Uterus (tissue), 4 donors: ENCODE results near the gene PARD6A. TPM values are rescaled to one million over a fixed set of nuclear protein-coding genes. Genes with fewer than 3 reads are reported as not detected.

Source experiments
- DNase-seq, 2 donors: peaks; one replicate each; pipeline ENCODE4 v3.0.0-alpha.2; 2019 to 2020
- H3K27ac ChIP-seq, 2 donors: fragments of 200-600 bp; sonication (generic); 1 replicate in 1 of 2; 2 replicates in 1 of 2; pipeline ENCODE4 v1.5.1; 2016 to 2018
- H3K27me3 ChIP-seq, 2 donors: fragments of 200-600 bp; sonication (generic); one replicate each; pipeline ENCODE4 v1.5.1; 2018 to 2019; ENCODE audit warnings: control low read depth in 1 of 2
- H3K36me3 ChIP-seq, 2 donors: fragments of 200-600 bp; sonication (generic); one replicate each; pipeline ENCODE4 v1.5.1; 2019; ENCODE audit warnings: control low read depth in 1 of 2
- H3K4me1 ChIP-seq, 2 donors: fragments of 200-600 bp; sonication (generic); one replicate each; pipeline ENCODE4 v1.5.1; 2018 to 2019; ENCODE audit warnings: control low read depth in 1 of 2
- H3K4me3 ChIP-seq, 2 donors: fragments of 200-600 bp; sonication (generic); 1 replicate in 1 of 2; 2 replicates in 1 of 2; pipeline ENCODE4 v1.5.1; 2018 to 2019; ENCODE audit warnings: mild to moderate bottlenecking in 1 of 2
- H3K9me3 ChIP-seq, 2 donors: fragments of 200-600 bp; sonication (generic); one replicate each; pipeline ENCODE4 v1.5.1; 2019; ENCODE audit warnings: control low read depth in 1 of 2
- CTCF ChIP-seq, 4 experiments: fragments of 200-600 bp in 2 of 4; fragments of 450-650 bp in 2 of 4; sonication (generic) in 2 of 4; IDR thresholded peaks; one replicate each; pipeline ENCODE4 v1.5.1; 2016 to 2019; ENCODE audit warnings: antibody characterized with exemption in 4 of 4, mild to moderate bottlenecking in 2 of 4, moderate library complexity in 1 of 4
- POLR2A ChIP-seq, 2 donors: fragments of 450-650 bp; IDR thresholded peaks; one replicate each; pipeline ENCODE4 v1.6.1; 2016; ENCODE audit warnings: antibody characterized with exemption in 2 of 2, mild to moderate bottlenecking in 1 of 2, moderate library complexity in 1 of 2
- intact Hi-C: fragments of 100-400 bp; cut with DNase I; formaldehyde crosslinking; loops from one replicate; pipeline ENCODE4 v1.15.1; 2023; ENCODE audit warnings: low total_unique reads
- total RNA-seq, 4 donors: library from RNA; depleted of rRNA in 3 of 4; stranded (reverse); fragments of >200 nt in 3 of 4; gene quantifications; one replicate each; pipeline versions ENCODE4 v1.1.0 to v1.2.4, GENCODE V29; 2014 to 2023
- donor health status: DM: yes; HTN: yes; CAD: no.

The PARD6A gene
- total RNA-seq, 4 donors from 2014 or later: 1.6 to 32.9 (median 7.9) TPM; not detected in 1

GRCh38 chr16:67697422-67698185 lies 36.8 kb downstream of the PARD6A start:
- no peaks in the 10 kb centered on the region for H3K4me1 ChIP-seq
- intact Hi-C loops: no loop called here
- H3K27me3 ChIP-seq: no peaks in the 10 kb centered on the region
- no peak for DNase-seq
- no peak overlapping the region for H3K4me3 ChIP-seq
- no peak for TF ChIP-seq CTCF (IDR thresholded peaks at IDR 0.05)
- no peaks in the 10 kb centered on the region for H3K36me3 ChIP-seq
- H3K9me3 ChIP-seq: no peaks in the 10 kb centered on the region
- no peak overlapping the region for H3K27ac ChIP-seq

- H3K27me3 ChIP-seq: no peaks in the 10 kb centered on the region
- DNase-seq: no peak
- H3K4me1 ChIP-seq: no peaks in the 10 kb centered on the region
- H3K36me3 ChIP-seq: no peaks in the 10 kb centered on the region
- TF ChIP-seq POLR2A (IDR thresholded peaks at IDR 0.05) (no peak), CTCF (IDR thresholded peaks at IDR 0.05) (no peak)
- no peaks in the 10 kb centered on the region for H3K9me3 ChIP-seq
- intact Hi-C loops: no loop called here
- no peak overlapping the region for H3K27ac ChIP-seq
- H3K4me3 ChIP-seq: no peak overlapping the region
Measured at GRCh38 chr16:67699265-67699664, 38.5 kb downstream of the PARD6A start.

- H3K27me3 ChIP-seq: no peaks in the 10 kb centered on the region
- TF ChIP-seq CTCF (IDR thresholded peaks at IDR 0.05) (no peak), POLR2A (IDR thresholded peaks at IDR 0.05) (no peak)
- H3K36me3 ChIP-seq: no peaks in the 10 kb centered on the region
- intact Hi-C loops: no loop called here
- peaks cover 0 to 4% of the 10 kb centered on the region in 2 donors for H3K4me1 ChIP-seq
- no peak overlapping the region for H3K27ac ChIP-seq
- H3K4me3 ChIP-seq: no peak overlapping the region
- no peaks in the 10 kb centered on the region for H3K9me3 ChIP-seq
- no peak for DNase-seq
Measured at GRCh38 chr16:67701420-67701819, 40.7 kb downstream of the PARD6A start.

GRCh38 chr16:67702130-67702529 lies 41.4 kb downstream of the PARD6A start:
- no peaks in the 10 kb centered on the region for H3K27me3 ChIP-seq
- intact Hi-C loops: no loop called here
- no peak for TF ChIP-seq POLR2A (IDR thresholded peaks at IDR 0.05)
- TF ChIP-seq CTCF (IDR thresholded peaks at IDR 0.05): no peak
- no peak overlapping the region for H3K27ac ChIP-seq
- H3K9me3 ChIP-seq: no peaks in the 10 kb centered on the region
- no peak overlapping the region for H3K4me3 ChIP-seq
- H3K4me1 ChIP-seq: peaks cover 0 to 4% of the 10 kb centered on the region in 2 donors
- DNase-seq: no peak
- no peaks in the 10 kb centered on the region for H3K36me3 ChIP-seq

GRCh38 chr16:67703626-67704025 lies 42.9 kb downstream of the PARD6A start:
- no peaks in the 10 kb centered on the region for H3K9me3 ChIP-seq
- peaks cover 0 to 4% of the 10 kb centered on the region in 2 donors for H3K4me1 ChIP-seq
- H3K27me3 ChIP-seq: no peaks in the 10 kb centered on the region
- no peak overlapping the region for H3K27ac ChIP-seq
- no peak for DNase-seq
- intact Hi-C loops: no loop called here
- TF ChIP-seq CTCF (IDR thresholded peaks at IDR 0.05) (no peak), POLR2A (IDR thresholded peaks at IDR 0.05) (no peak)
- H3K36me3 ChIP-seq: no peaks in the 10 kb centered on the region
- no peak overlapping the region for H3K4me3 ChIP-seq
